Measurements from ENCODE around the gene HMGN3.

- no peak for TF ChIP-seq CTCF (IDR thresholded peaks at IDR 0.05)
- no peak for TF ChIP-seq POLR2AphosphoS5 (IDR thresholded peaks at IDR 0.05)
- no peak for TF ChIP-seq POLR2A (IDR thresholded peaks at IDR 0.05)
Observed at GRCh38 chr6:79186564-79186963, 47.9 kb downstream of the HMGN3 start.
